GM12878 (cell line): ENCODE measurements around the gene STON2. TPM values are rescaled to one million over a fixed set of nuclear protein-coding genes. Genes with fewer than 3 reads are reported as not detected.

Experiments used
- ATAC-seq: fragments of 200-7000 bp; cut with Tn5 transposase; 3 replicates; pipeline ENCODE4 v1.9.1; 2020; ENCODE audit warnings: mild to moderate bottlenecking, moderate library complexity
- BruUV-seq: library from RNA; stranded (reverse); fragments of 400-500 nt; replicated peaks from 2 replicates; lab custom pipeline; 2021; lab: Mats Ljungman, UMichigan
- CTCF ChIA-PET: fragments of 300-600 bp; sonication (Branson Sonifier 250); formaldehyde crosslinking; extraction: SDS; loops from one replicate; lab custom pipeline; 2021; ENCODE audit warnings: inconsistent platforms; lab: Yijun Ruan, JAX
- POLR2A ChIA-PET: fragments of 350-600 bp; formaldehyde crosslinking; extraction: SDS; loops from one replicate; lab custom pipeline; 2021; ENCODE audit warnings: inconsistent platforms; lab: Charles Lee
- RAD21 ChIA-PET: fragments of 300-600 bp; sonication (Branson Sonifier 250); formaldehyde crosslinking; loops from one replicate; lab custom pipeline; 2023; ENCODE audit warnings: antibody characterized with exemption; ENCODE audit not compliant: unreplicated experiment; lab: Charles Lee
- SMC1A ChIA-PET: fragments of 300-600 bp; sonication (Branson Sonifier 250); formaldehyde crosslinking; loops from one replicate; lab custom pipeline; 2023; ENCODE audit not compliant: unreplicated experiment, uncharacterized antibody; lab: Charles Lee
- DNase-seq: peaks from one replicate; pipeline ENCODE4 v3.0.0-alpha.2; 2011; ENCODE audit warnings: low read depth, low spot score
- FAIRE-seq: peaks from 3 replicates; lab custom pipeline; 2011; peaks lifted over from hg19 to GRCh38; lab: Jason Lieb, UNC
- H2AFZ ChIP-seq: 2 replicates; pipeline ENCODE4 v1.6.0; 2011; ENCODE audit warnings: low read depth, low read length, control low read depth; ENCODE audit not compliant: control insufficient read depth
- H3K27ac ChIP-seq: 2 replicates; pipeline ENCODE4 v1.5.1; 2011; ENCODE audit warnings: control low read depth; ENCODE audit not compliant: control insufficient read depth, insufficient read depth
- H3K27me3 ChIP-seq, 2 experiments: replicated peaks in 1 of 2; 2 replicates each; pipeline versions ENCODE4 v1.6.0 to v1.6.1; 2011; ENCODE audit warnings: low read length in 1 of 2; ENCODE audit not compliant: control insufficient read depth in 2 of 2, insufficient read depth in 2 of 2
- H3K36me3 ChIP-seq, 2 experiments: 2 replicates each; pipeline ENCODE4 v1.5.1; 2011; ENCODE audit warnings: low read length in 1 of 2; ENCODE audit not compliant: control insufficient read depth in 2 of 2, insufficient read depth in 2 of 2
- H3K4me1 ChIP-seq: 2 replicates; pipeline ENCODE4 v1.6.1; 2011; ENCODE audit warnings: mild to moderate bottlenecking, low read length, moderate library complexity, mixed read lengths; ENCODE audit not compliant: control insufficient read depth, insufficient read depth
- H3K4me2 ChIP-seq: 2 replicates; pipeline ENCODE4 v1.6.0; 2011; ENCODE audit warnings: control low read depth; ENCODE audit not compliant: control insufficient read depth, insufficient read depth
- H3K4me3 ChIP-seq: fragments of 200-600 bp; sonication (generic); 2 replicates; pipeline ENCODE4 v1.5.1; 2016
- H3K79me2 ChIP-seq: 2 replicates; pipeline ENCODE4 v1.6.0; 2011; ENCODE audit warnings: low read length; ENCODE audit not compliant: control insufficient read depth, insufficient read depth
- H3K9ac ChIP-seq: 2 replicates; pipeline ENCODE4 v1.8.0; 2011; ENCODE audit warnings: low read length, control low read depth, mixed read lengths; ENCODE audit not compliant: control insufficient read depth, insufficient read depth
- H3K9me3 ChIP-seq: replicated peaks from 3 replicates; pipeline ENCODE4 v1.5.1; 2011; ENCODE audit warnings: mild to moderate bottlenecking, low read length; ENCODE audit not compliant: control insufficient read depth, insufficient read depth
- H4K20me1 ChIP-seq: 2 replicates; pipeline ENCODE4 v1.6.0; 2011; ENCODE audit not compliant: control insufficient read depth, insufficient read depth
- BACH1 ChIP-seq: fragments of 450-650 bp; IDR thresholded peaks from 2 replicates; pipeline ENCODE4 v1.6.1; 2017; ENCODE audit warnings: mild to moderate bottlenecking, borderline replicate concordance
- BCL11A ChIP-seq: IDR thresholded peaks from 2 replicates; pipeline ENCODE4 v1.6.1; 2011; ENCODE audit warnings: low read depth, low read length
- BCLAF1 ChIP-seq: fragments of 450-650 bp; IDR thresholded peaks from 2 replicates; pipeline ENCODE4 v1.6.1; 2017; ENCODE audit warnings: antibody characterized with exemption, mild to moderate bottlenecking, moderate library complexity
- CHD1 ChIP-seq: IDR thresholded peaks from 2 replicates; pipeline ENCODE4 v1.6.1; 2012; ENCODE audit warnings: low read depth, low read length, improper control_type of control experiment
- CREB1 ChIP-seq: IDR thresholded peaks from 2 replicates; pipeline ENCODE4 v1.6.1; 2012; ENCODE audit warnings: low read depth, mild to moderate bottlenecking, inconsistent platforms
- IKZF2 ChIP-seq, 2 experiments: fragments of 450-650 bp; IDR thresholded peaks; 2 replicates each; pipeline ENCODE4 v1.6.1; 2017; ENCODE audit warnings: mild to moderate bottlenecking in 2 of 2, moderate library complexity in 2 of 2
- IRF4 ChIP-seq: IDR thresholded peaks from 2 replicates; pipeline ENCODE4 v1.6.1; 2011; ENCODE audit warnings: low read depth, low read length
- JUNB ChIP-seq: IDR thresholded peaks from 2 replicates; pipeline ENCODE4 v1.6.1; 2016; ENCODE audit warnings: antibody characterized with exemption, mild to moderate bottlenecking
- MEF2A ChIP-seq: IDR thresholded peaks from 2 replicates; pipeline ENCODE4 v1.6.1; 2011; ENCODE audit warnings: low read depth, mild to moderate bottlenecking, low read length, moderate library complexity; ENCODE audit not compliant: insufficient read depth
- NFIC ChIP-seq: IDR thresholded peaks from 2 replicates; pipeline ENCODE4 v1.6.1; 2012; ENCODE audit warnings: low read depth, mild to moderate bottlenecking, inconsistent platforms, low read length, moderate library complexity
- NFYA ChIP-seq: IDR thresholded peaks from 2 replicates; pipeline ENCODE4 v1.6.1; 2011; ENCODE audit warnings: low read depth, mild to moderate bottlenecking, low read length, improper control_type of control experiment, borderline replicate concordance
- PML ChIP-seq: IDR thresholded peaks from 2 replicates; pipeline ENCODE4 v1.6.1; 2012; ENCODE audit warnings: low read length, inconsistent platforms
- RCOR1 ChIP-seq: conservative IDR thresholded peaks from 2 replicates; pipeline ENCODE4 v1.6.1; 2012; ENCODE audit warnings: low read depth, low read length, improper control_type of control experiment
- RELB ChIP-seq: fragments of 450-650 bp; IDR thresholded peaks from 2 replicates; pipeline ENCODE4 v1.6.1; 2017; ENCODE audit warnings: low read depth, mild to moderate bottlenecking, moderate library complexity
- RUNX3 ChIP-seq: IDR thresholded peaks from 2 replicates; pipeline ENCODE4 v1.6.1; 2012; ENCODE audit warnings: low read length, inconsistent platforms
- SIN3A ChIP-seq: IDR thresholded peaks from 2 replicates; pipeline ENCODE4 v1.6.1; 2012; ENCODE audit warnings: low read depth, low read length, improper control_type of control experiment
- WRNIP1 ChIP-seq: IDR thresholded peaks from 2 replicates; pipeline ENCODE4 v1.6.1; 2011; ENCODE audit warnings: low read depth, low read length, improper control_type of control experiment, borderline replicate concordance
- YY1 ChIP-seq: IDR thresholded peaks from 2 replicates; pipeline ENCODE4 v1.6.1; 2011; ENCODE audit warnings: low read depth, mild to moderate bottlenecking, low read length
- ZNF24 ChIP-seq: fragments of 450-650 bp; IDR thresholded peaks from 2 replicates; pipeline ENCODE4 v1.6.1; 2017; ENCODE audit warnings: antibody characterized with exemption, mild to moderate bottlenecking
- ZZZ3 ChIP-seq: IDR thresholded peaks from 2 replicates; pipeline ENCODE4 v1.6.1; 2011; ENCODE audit warnings: low read depth; ENCODE audit not compliant: control insufficient read depth, insufficient read length
- in situ Hi-C: fragments of 300-500 bp; cut with MboI; formaldehyde crosslinking; loops from 9 replicates; pipeline ENCODE4 v1.14.3; 2018; ENCODE audit warnings: mixed read lengths
- intact Hi-C: fragments of 100-400 bp; cut with micrococcal nuclease; formaldehyde crosslinking; loops from one replicate; pipeline ENCODE4 v1.14.2; 2022; ENCODE audit not compliant: unreplicated experiment
- polyA plus RNA-seq, 11 experiments: library from polyadenylated mRNA; depleted of rRNA in 4 of 11; unstranded in 6 of 11; stranded (reverse) in 5 of 11; fragments of >200 nt; fragmentation: Nextera tagmentation in 4 of 11; fragmentation: Illumina TruSeq in 1 of 11; extraction: Ambion mirVana in 4 of 11; extraction: Trizol in 1 of 11; gene quantifications; 1 replicate in 1 of 11; 2 replicates in 10 of 11; pipeline versions ENCODE4 v1.2.1 to v1.2.3, GENCODE V29; 2011 to 2016; ENCODE audit warnings: inconsistent platforms in 2 of 11, missing spikeins in 2 of 11, low read depth in 1 of 11
- total RNA-seq, 4 experiments: library from RNA; depleted of rRNA in 3 of 4; stranded (reverse); fragments of >200 nt in 3 of 4; fragmentation: Illumina TruSeq in 1 of 4; extraction: Trizol in 1 of 4; gene quantifications; 2 replicates each; pipeline versions ENCODE4 v1.2.1 to v1.2.3, GENCODE V29; 2013 to 2021
- TF ChIP-seq, protein P1 (sequence below): IDR thresholded peaks from 2 replicates; pipeline ENCODE4 v1.6.1; 2012; ENCODE audit warnings: low read depth, low read length, improper control_type of control experiment

Gene STON2
- total and polyA plus RNA-seq, 10 of the 15 experiments (the other 5 are each of a cell fraction or from before 2014, with no cell fraction given): 0.03 to 0.13 (median 0.03) TPM; not detected in 7

DNA sequence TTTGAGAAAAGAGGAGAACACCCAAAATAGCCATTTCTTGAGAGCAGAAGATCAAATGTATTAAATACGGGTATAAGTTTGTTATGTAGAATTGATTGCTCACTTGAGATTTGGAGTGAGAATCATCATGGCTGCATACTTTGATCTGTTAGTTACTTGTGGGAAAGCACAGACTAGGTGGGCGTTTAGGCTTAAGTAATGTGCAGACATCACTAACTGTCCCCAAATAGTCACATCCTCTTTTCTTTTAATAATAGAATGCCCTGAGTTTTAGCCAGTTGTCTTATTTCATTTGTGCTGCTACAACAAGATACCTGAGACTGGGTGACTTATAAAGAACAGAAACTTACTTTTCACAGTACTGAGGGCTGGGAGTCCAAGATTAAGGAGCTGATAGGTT lies 165.0 kb downstream of the STON2 start (continued):
- TF ChIP-seq NFIC: peak; percentile 54; the same call in 1 of the 2 replicates
- peak; percentile 19; the same call in 1 of the 2 replicates for TF ChIP-seq RELB
- 0 out of 2 replicates have a peak, but pooled peaks have one; percentile 54 for TF ChIP-seq BCL11A
- TF ChIP-seq IRF4: no peak
- no peak for TF ChIP-seq CHD1
- peak; percentile 75 for TF ChIP-seq YY1
- TF ChIP-seq MEF2A: peak; percentile 74
- TF ChIP-seq RUNX3: peak; percentile 61
- TF ChIP-seq CREB1: peak; percentile 36; the same call in 1 of the 2 replicates
- peak in 1 of 2 experiments; percentile 22; a peak in 2 of 4 replicates for TF ChIP-seq IKZF2 (IDR thresholded peaks at IDR 0.05)
- TF ChIP-seq RCOR1: no peak
- TF ChIP-seq BACH1: no peak
- no peak for TF ChIP-seq ZNF24

DNA sequence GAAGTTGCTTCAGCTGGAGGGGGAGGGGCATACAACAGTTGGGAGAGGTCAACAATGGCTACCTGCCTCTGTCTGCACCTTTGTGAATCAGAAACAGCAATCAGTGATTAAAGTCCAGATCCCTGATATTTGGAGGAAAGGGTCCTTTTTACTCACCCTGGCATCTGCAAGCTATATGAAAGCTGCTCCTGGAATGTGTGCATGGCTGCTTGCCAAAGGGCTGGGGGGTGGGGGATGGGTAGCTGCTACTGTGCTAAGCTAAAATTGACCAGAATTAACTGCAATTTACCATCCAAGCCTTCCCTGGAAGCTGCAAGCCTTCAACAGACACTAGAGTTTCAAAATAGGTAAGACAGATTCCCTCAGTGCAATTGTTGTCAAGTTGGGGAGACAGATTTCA lies 165.8 kb downstream of the STON2 start:
- CTCF ChIA-PET: interaction anchor here (0.9 to 1.6 kb wide), 2 partner anchors 231 to 247 kb away, joined by 3 to 4 read pairs; no protein-coding TSS in a partner anchor
- H3K36me3 ChIP-seq: no peaks in the 10 kb centered on the region
- FAIRE-seq: no peak
- intact Hi-C loops (no loop called here), in situ Hi-C loops (no loop called here)
- H3K4me2 ChIP-seq: no peak overlapping the region
- BruUV-seq: no TSS peak
- no peak for DNase-seq
- H3K9ac ChIP-seq: no peak overlapping the region
- SMC1A ChIA-PET: interaction anchor here (0.8 to 1.6 kb wide), 4 partner anchors 13 to 48 kb away, joined by 3 to 7 read pairs (median 4); partner anchors contain the start of gene GTF2A1
- RAD21 ChIA-PET: interaction anchor here (0.7 to 1.4 kb wide), 2 partner anchors 15 to 63 kb away, joined by 3 to 4 read pairs; no protein-coding TSS in a partner anchor
- H3K4me3 ChIP-seq: no peak overlapping the region
- H3K9me3 ChIP-seq: no peaks in the 10 kb centered on the region
- H3K79me2 ChIP-seq: no peaks in the 10 kb centered on the region
- POLR2A ChIA-PET: interaction anchor here (0.6 to 1.5 kb wide), 3 partner anchors 8 to 13 kb away, joined by 3 to 6 read pairs (median 4); partner anchors contain the start of gene GTF2A1
- no peaks in the 10 kb centered on the region for H3K27me3 ChIP-seq
- no peak for ATAC-seq
- TF ChIP-seq, protein P1, sequence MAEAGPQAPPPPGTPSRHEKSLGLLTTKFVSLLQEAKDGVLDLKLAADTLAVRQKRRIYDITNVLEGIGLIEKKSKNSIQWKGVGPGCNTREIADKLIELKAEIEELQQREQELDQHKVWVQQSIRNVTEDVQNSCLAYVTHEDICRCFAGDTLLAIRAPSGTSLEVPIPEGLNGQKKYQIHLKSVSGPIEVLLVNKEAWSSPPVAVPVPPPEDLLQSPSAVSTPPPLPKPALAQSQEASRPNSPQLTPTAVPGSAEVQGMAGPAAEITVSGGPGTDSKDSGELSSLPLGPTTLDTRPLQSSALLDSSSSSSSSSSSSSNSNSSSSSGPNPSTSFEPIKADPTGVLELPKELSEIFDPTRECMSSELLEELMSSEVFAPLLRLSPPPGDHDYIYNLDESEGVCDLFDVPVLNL: no peak
- no peak for TF ChIP-seq JUNB
- no peak for TF ChIP-seq BCLAF1
- no peak for TF ChIP-seq SIN3A
- TF ChIP-seq NFYA: no peak
- no peak for TF ChIP-seq PML
- TF ChIP-seq WRNIP1: no peak
- TF ChIP-seq ZZZ3: no peak
- no peak overlapping the region for H3K27ac ChIP-seq
- no peaks in the 10 kb centered on the region for H3K4me1 ChIP-seq
- no peaks in the 10 kb centered on the region for H4K20me1 ChIP-seq
- no peak overlapping the region for H2AFZ ChIP-seq
